Measurements from ENCODE around the gene UGT1A7.
"Not testable (repeated sequence)": the region's sequence is repeated elsewhere in the genome, so short reads cannot be mapped to it uniquely, and the experiment has no call there.

The UGT1A7 gene
- 0 reads per million in 4 experiments for total RNA-seq

DNA sequence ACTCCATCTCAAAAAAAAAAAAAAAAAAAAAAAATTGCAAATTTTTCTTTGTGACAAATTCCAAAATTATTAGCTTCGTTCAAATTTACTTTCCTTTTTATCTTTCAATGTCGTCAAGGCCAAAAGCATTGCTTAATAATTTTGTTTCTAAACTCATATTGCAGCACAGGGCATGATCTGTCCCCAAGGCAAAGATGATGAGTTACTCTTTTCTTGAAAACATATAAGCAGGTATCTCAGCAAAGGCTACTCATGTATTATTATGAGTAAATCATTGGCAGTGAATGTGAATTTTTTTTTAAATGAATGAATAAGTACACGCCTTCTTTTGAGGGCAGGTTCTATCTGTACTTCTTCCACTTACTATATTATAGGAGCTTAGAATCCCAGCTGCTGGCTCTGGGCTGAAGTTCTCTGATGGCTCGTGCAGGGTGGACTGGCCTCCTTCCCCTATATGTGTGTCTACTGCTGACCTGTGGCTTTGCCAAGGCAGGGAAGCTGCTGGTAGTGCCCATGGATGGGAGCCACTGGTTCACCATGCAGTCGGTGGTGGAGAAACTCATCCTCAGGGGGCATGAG, at the start of gene UGT1A7:
TSS of gene UGT1A7 (plus strand) at position 381 of the 579 bp plus-strand sequence. CDS start at position 418, 37 bp downstream.
- no peak for DNase-seq

DNA sequence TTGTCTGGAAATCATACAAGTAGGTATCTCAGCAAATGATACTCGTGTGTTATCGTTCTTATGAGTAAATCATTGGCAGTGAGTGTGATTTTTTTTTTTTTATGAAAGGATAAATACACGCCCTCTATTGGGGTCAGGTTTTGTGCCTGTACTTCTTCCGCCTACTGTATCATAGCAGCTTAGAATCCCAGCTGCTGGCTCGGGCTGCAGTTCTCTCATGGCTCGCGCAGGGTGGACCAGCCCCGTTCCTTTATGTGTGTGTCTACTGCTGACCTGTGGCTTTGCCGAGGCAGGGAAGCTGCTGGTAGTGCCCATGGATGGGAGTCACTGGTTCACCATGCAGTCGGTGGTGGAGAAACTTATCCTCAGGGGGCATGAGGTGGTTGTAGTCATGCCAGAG, 45.4 kb upstream of the UGT1A7 start, which contains the start of gene UGT1A10:
TSS of gene UGT1A10 (plus strand) at position 143 of the 400 bp plus-strand sequence. CDS start at position 218, 75 bp downstream.
- not testable (repeated sequence) for DNase-seq

DNA sequence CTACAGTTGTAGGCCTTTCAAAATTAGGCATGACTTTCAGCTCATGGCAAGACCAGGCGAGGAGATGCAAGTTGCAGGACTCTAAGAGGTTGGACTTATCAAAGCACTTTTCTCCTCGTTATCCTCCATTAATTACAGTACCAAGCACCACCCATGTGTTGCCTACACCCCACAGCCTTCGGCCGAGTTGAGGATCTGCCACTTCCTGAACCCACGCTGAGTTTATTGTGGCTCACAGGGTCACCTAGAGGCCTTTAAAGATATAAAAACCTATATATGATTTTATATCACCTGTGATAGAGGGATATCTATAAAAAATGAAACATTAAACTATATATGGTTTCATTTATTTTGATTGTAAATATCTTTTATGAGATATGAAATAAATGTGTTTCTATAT, 42.9 kb upstream of the UGT1A7 start:
- DNase-seq: no peak

DNA sequence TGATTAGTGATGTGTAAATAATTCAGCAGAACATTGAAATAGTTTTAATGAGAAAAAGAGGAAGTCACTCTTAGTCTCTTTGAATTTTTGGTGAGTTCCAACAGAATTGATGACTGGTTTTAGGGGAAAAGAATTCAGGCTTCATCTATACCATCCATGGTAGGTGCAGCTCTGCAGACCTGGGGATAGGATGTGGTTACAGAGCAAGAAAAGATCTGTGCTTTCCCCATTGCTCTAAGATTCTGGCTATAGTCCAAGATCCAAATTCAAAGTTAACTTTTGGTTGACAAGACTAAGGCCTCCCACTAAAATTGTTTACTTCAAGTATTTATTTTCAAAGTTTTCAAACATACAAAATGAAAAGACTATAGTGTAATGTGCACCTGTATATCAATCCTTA, 41.8 kb upstream of the UGT1A7 start:
- no peak for DNase-seq

DNA sequence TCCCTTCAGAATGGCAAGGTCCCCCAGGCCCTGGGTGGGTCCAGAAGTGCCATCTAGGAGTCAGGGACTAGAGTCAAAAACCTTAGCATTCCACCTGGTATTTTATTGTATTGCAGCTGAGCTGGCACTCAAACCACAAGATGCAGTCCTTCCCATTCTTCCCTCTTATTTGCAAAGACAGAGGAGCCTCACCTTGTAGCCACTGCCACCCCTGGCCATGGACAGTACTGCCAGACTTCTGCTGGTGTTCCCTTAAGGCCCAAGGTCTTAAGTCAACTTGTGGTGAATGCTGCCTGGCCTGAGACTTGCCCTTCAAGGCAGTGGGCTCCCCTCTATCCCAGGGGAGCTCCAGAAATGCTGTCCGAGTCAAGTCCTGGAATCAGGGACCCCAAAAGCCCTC, 38.6 kb upstream of the UGT1A7 start:
- no peak for DNase-seq

DNA sequence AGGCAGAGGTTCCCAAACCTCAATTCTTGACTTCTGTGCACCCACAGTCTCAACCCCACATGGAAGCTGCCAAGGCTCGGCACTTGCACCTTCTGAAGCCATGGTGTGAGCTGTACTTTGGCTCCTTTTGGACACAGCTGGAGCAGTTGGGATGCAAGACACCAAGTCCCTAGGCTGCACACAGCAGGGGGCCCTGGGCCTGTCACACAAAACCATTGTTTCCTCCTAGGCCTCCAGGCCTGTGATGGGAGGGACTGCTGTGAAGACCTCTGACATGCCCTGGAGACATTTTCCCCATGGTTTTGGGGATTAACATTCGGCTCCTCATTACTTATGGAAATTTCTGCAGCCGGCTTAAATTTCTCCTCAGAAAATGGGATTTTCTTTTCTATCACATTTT, 35.7 kb upstream of the UGT1A7 start:
- not testable (repeated sequence) for DNase-seq

DNA sequence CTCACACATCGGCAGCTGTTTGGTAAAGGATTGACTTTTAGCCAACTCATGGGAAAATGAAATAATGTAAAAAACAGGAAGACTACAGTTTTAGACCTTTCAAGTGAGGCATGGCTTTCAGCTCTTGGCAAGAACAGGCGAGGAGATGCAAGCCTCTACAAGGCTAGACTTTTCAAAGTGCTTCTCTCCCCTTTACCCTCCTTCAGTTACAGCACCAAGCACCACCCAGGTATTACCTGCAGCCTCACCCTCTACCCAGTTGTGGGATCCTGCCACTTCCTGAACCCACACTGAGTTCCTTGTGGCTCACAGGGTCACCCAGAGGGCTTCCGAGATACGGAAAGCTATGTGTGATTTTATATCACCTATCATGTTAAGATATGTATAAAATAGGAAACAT, 30.7 kb upstream of the UGT1A7 start:
- no peak for DNase-seq

DNA sequence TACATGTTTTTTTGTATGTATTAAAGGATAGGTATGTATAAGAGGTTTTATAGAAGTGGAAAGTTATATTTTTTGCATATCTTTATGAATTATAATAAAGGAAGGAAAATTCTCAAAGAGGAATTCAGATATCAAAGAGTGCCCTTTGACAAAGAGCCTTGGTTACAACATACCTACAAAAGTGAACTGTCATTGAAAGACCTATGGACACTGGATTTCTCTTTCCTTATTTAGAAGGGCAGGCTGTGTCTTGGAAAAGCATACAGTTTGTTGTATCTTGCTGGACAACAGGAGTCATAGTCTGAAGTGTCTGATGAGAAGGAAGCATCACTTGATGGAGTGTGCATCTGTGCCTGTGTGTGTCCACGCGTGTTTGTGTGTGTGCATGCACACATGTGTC, 30.3 kb upstream of the UGT1A7 start:
- no peak for DNase-seq

DNA sequence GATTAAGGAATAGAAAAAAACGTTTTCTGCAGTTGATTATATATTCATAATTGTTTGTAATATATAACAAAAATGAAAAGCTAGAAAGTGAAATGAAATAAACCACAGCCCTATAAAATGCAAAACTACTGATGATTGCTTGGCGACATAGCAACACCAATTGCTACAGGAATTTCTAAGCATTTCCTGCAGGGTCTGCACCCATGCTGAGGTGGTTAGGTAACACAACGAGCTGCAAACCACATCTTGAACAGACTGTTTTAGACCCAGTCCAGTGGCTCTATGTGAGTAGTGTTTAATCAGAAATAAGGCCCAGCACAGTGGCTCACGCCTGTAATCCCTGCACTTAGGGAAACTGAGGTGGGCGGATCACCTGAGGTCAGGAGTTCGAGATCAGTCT, 27.2 kb upstream of the UGT1A7 start:
- DNase-seq: no peak

DNA sequence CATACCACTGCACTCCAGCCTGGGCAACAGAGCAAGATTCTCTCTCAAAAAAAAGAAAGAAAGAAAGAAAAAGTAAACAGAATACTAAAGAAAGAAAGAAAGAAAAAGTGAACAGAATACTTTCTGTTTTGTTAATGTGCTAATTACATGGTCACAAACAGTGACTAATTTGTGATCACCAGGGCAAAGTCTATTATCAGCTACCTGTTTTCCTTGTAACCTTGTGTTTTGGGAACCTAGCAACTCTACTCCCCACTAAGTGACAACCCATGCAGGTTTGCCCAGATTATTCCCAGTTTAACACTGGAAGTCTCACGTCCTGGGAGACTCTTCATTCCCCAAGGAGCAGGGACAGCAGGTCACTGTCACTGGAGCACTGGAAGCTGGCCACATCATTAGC, 26.7 kb upstream of the UGT1A7 start:
- DNase-seq: no peak

DNA sequence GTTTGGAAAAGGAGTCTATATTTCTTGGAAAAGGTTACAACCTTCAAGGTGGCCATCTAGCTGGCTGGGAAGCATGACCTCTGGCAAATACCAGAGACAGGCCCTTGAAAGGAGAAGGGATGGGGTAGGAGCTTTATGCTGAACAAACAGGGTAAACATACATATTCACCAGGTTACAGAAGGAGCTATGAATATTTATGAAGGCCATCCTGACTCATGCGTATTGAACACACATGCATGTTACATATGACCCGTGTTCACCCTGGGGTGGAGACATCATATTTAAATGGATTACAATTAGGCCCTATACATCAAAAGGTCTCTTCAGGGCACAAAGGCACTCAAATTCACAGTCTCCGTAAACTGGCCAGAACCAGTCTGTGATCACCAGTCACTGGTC, 25.8 kb upstream of the UGT1A7 start:
- DNase-seq: not testable (repeated sequence)

DNA sequence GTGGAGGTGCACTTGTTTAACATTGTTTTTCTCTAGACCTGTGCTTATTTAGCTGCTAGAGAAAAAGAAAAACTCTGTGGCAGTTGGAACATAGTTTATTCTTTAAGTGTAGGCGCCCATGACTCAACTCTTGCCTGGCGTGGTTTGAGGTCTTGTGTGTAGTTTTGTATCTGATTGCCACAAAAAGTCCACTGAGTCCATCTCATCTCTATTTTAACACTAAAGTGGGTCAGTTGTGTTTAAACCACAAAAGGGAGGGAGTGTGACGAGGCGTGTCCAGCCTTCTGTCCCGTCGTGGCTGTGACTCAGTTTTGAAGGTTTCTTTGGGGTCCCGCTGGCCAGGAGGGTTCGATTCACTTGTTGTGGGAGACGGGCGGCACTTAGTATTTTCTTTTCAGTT, 25.3 kb upstream of the UGT1A7 start:
- no peak for DNase-seq

DNA sequence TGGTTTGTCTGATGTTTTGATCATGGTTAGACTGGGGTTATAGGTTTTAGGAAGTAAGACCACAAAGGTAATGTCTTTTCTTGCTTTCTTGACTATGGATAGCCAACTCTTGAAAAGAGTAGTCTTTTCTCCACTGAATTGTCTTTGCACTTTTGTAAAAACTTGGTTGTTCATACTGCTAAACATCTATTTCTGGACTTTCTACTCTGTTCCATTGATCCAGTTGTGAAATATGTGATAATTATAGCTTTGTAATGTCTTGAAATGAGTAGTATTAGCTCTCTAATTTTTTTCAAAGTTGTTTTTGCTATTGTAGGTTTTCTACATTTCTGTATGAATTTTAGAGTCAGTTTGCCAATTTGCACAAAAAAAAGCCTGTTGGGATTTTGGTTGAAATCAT, 23.1 kb upstream of the UGT1A7 start:
- DNase-seq: no peak

DNA sequence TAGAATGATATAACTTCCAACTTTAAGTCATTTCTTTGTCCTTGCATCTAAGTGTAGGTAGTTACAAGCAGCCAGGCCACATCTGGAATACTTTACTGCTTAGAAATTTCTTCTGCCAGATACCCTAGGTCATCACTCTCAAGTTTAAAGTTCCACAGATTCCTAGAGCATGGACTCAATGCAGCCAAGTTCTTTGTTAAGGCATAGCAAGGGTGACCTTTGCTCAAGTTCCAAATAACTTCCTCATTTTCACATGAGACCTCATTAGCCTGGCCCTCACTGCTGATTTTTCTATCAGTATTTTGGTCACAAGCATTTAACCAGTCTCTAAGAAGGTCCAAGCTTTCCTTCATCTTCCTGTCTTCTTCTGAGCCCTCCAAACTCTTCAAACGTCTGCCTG, 17.8 kb upstream of the UGT1A7 start:
- DNase-seq: no peak

DNA sequence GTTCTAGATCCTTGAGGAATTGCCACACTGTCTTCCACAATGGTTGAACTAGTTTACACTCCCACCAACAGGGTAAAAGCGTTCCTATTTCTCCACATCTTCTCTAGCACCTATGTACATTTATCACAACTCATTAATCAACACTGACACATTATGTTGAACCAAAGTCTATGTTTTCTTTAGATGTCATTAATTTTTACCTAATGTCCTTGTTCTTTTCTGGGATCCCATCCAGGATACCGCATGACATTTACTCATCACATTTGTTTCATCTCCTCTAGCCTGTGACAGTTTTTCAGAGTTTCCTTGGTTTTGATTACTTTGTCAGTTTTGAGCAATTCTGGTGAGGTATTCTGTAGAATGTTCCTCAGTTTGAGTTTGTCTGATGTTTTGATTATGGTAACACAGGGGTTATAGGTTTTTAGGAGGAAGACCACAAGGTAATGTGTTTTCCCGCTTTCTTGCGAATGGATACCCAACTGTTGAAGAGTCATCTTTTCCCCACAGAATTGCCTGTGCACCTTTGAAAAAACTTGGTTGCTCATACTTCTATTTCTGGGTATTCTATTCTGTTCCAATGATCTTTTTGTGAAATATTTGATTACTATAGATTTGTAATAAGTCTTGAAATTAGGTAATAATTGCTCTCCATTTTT, 13.0 kb upstream of the UGT1A7 start:
- no peak for DNase-seq

DNA sequence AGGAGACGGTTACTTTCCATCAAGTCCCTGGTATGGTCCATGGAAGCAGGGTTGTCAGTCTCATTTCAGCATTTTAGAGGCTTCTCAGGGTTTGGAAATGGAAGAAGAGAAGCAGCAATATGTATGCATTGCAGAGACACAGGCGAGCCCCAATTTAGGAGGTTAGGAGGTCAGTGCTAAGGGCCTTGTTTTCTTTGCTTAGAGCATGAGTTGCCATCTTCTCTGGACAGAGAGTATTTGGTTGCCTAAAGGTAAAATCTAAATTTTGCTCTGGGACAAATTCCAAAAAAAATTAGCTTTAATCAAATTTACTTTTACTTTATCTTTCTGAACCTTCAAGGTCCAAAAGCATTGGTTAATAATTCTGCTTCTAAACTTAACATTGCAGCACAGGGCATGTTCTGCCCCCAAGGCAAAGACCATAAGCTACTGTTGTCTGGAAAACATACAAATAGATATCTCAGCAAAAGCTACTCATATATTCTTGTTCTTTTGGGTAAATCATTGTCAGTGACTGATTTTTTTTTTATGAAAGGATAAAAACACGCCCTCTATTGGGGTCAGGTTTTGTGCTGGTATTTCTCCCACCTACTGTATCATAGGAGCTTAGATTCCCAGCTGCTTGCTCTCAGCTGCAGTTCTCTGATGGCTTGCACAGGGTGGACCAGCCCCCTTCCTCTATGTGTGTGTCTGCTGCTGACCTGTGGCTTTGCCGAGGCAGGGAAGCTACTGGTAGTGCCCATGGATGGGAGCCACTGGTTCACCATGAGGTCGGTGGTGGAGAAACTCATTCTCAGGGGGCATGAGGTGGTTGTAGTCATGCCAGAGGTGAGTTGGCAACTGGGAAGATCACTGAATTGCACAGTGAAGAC, 10.2 kb upstream of the UGT1A7 start, which contains the start of gene UGT1A9:
TSS of gene UGT1A9 (plus strand) at position 609 of the 872 bp plus-strand sequence. CDS start at position 646, 37 bp downstream.
- DNase-seq: no peak

DNA sequence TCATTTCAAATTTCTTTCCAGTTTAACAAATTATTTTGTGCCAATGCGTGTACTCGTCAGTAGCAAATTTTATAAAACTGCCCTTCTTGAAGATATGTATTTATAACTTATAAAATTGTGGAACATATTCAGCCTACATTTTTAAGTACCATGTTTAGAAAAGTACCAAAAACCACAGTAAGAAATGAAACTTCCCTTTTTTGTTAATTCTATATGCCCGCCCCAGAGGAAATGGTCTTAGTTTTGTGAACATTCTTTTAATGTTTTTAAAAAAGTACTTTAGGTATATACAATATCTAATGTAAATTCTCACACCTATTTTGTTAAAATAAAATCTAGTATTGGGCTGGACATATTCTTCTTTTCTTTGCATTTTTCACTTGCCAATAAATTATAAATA, 8.8 kb upstream of the UGT1A7 start:
- no peak for DNase-seq

DNA sequence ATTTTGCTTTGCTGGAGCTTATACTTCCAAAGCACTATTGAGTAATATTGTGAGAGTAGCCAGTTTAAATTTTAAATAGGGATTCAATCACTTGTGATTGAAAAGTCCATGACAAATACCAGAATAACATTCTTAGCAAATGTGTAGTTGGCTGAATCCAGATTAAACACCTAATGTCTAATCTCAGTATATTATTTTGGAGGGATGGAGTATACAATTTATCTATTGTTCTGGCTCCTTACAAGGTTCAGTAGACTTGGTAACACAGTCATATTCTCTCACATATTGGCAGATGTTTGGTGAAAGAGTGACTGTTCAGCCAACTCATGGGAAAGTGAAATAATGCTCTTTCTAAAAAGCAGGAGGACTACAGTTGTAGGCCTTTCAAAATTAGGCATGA, 7.8 kb upstream of the UGT1A7 start:
- DNase-seq: no peak

DNA sequence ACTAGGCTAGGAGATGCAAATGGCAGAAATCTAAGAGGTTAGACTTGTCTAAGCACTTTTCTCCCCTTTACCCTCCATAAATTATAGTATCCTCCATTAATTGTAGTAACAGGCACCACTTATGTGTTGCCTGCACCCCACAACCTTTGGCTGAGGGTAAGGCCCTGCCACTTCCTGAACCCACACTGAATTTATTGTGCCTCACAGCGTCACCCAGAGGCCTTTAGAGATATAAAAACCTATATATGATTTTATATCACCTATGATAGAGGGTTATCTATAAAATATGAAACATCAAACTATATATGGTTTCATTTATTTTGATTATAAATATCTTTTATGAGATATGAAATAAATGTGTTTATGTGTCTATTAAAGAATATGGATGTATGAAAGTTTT, 7.4 kb upstream of the UGT1A7 start:
- DNase-seq: no peak

DNA sequence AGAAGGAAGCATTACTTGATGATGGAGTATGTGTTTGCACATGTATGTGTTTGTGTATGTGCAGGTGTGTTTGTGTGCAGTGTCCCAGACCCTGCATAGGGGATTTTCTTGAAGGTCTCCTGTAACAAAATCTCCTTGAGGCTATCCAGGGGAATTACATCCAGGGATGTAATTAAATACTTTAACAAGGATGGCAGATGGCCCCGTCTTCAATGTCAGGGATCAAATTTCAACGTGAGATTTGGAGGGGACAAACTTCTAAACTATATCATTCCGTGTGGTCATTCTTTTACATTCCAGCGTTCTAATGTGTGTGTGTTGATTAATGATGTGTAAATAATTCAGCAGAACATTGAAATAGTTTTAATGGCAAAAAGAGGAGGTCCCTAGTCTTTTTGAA, 6.7 kb upstream of the UGT1A7 start:
- DNase-seq: no peak

DNA sequence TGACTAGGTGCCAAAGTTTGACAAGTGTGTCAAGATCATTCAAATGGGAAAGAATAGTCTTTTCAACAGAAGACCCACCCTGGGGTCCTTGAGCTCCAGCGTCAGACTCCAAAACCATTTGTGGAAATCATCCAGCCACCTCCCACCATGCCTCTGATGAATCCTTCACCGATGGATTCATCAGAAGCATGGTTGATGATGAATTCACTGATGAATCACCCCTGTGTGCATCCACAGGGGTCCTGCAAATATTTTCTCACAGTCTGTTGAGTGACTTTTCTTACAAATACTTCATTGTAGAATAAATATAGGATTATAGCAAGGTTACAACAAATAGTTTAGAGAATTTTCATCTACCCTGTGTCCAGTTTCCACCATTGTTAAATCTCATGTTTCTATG, 5.7 kb upstream of the UGT1A7 start:
- no peak for DNase-seq

DNA sequence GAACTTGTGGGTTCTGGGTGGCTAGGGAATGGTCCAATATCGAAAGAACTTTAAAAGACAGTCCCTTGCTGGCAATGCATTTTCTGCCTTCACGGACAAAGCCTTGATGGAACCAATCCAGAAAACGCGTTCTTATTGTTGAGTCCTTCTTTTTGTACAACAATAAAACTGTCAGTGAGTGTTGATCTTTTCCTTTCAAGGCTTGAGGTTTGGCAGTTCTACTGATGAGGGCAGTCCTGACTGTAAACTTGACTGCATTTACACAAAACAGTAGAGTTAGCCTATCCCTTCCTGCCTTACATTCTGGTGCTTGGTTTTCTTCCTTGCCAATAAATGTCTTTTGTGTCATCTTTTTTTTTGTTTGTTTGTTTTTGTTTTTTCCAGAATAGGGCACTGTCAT, 2.5 kb upstream of the UGT1A7 start:
- DNase-seq: no peak

DNA sequence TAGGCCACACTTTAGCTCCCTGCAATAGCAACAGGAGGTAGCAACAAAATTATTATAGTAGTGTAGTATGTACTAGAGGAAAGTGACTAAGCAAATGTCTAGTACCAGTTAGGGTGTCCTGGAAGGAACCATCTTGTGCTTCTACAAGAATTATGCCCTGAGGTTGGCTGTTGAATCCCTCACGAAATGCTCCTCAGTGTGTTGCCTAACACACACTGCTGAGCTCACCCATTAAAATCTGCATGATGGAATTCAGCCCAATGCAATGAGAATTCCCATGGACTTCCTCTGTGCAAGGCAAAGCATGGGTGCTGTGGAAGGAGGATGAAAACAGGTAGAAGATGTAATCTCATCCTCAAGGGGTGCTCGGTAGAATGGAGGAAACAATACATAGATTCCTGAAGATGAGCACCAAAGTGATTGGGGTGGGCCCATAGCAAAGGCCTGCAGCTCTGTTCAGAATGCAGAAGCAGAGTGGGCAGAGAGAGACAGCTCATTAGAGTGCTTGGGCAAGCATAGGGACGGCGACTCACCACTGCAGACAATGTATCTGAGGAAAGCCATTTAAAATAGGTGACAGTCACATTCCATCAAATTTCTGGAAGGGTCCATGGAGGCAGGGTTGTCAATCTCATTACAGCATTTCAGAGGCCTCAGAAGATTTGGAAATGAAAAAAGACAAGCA, 1.2 kb upstream of the UGT1A7 start:
- DNase-seq: no peak

Data from effector CD8-positive, alpha-beta T cell (primary cell).